CD4-positive, alpha-beta T cell treated with Interleukin-15 for 1 hour (primary cell): Measurements from ENCODE around the gene GDE1.

ENCODE experiments used
- DNase-seq: peaks from one replicate; pipeline ENCODE4 v3.0.0-alpha.2; 2020

The GDE1 gene

DNA sequence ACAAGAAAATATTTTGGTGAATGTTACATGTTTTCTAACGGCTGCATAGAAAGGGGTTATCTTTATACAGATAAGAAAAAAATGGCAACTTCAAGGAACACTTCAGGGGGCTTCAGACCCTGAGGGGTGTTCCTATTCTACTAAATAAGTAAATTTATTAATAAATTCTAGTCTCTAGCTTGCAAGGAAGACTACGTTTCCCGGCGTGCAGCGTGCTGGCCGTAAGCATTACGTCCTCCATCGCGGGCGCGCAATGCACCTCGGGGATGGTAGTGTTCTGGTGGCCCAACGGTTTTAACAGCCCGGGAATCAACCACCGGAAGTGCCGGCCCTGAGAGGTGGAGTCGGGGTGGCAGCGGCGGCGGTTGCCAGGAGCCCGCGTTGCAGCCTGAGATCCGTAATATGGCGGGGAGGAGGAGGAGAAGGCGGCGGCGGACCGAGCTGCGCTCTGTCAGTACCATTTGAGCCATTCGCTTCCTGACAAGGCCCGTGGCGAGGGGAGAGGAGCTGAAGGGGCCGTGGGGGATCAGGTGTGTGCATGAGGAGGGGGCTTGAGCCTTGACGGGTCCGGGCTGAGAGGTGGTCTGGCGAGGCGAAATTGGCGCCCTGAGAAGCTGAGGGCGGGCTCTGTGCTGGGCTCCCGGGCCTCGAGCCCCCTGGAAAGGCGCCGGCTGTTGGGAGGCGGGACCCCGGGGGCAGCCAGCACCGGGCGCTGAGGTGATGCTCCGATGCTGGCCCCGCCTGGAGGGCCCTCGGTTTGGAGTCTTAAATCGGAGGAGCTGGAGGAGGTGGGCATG lies 1.9 kb upstream of the GDE1 start, which contains the start of gene CCP110:
Gene CCP110, plus strand, starts transcription at position 384 of the 797 bp plus-strand sequence. CDS start 3,940 bp downstream, outside the sequence.
- peak; percentile 93 for DNase-seq

DNA sequence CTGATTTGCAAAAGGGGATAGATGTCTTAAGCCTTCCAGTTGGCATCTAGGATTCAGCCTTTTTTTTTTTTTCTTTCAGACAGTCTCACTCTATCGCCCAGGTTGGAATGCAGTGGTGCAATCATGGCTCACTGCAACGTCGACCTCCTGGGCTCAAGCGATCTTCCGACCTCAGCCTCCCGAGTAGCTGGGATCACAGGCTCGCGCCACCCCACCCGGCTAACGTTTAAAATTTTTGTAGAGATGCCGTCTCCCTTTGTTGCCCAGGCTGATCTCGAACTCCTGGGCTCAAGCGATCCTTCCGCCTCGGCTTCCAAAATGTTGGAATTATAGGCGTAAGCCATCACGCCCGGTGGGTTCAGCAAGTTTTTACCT lies 1.3 kb upstream of the GDE1 start:
- DNase-seq, result no peak

DNA sequence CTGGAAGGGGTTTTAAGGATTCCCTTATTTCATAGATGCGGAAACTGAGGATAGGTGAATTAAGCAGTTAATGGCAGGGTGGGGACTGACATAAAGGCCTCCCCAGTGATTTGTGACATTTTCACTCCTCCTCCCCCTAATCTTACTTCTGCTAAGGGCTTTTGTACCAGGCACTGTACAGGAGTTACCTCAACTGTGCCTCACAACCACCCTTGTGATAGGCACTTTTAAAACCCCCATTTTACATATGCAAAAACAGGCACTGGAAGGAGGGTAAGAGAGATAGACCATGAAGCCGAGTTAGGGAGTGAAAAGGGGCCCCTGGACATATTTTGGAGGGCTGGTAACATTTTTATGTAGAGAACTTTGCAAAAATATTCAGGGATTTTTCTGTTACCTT lies 862 bp upstream of the GDE1 start:
- DNase-seq, result no peak

- DNase-seq, result no peak
Measured at GRCh38 chr16:19522397-19522732, 467 bp upstream of the GDE1 start.

DNA sequence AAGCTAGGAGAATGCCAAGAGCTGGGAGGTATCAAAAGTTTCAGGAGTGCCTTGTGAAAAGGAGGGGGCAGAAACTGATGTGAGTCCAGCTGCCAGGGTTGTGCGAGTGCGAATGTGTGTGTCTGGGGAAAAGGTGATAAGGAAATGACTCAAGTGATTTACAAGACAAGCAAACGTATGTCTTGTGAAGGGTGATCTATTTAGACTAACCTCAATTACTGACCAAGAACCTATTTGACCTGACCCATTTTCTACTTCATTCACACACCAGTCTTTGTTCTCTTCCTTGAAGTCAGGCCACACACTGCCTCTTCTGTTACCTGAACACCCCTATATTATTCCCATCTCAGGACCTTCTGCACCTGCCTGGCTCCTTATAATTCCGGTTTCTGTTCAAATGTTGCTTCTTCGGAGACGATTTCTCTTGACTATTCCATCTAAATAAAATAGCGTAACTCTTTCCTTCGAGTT lies 1.0 kb downstream of the GDE1 start:
- no peak for DNase-seq

GRCh38 chr16:19518388-19518787 lies 3.5 kb downstream of the GDE1 start:
- no peak for DNase-seq

DNA sequence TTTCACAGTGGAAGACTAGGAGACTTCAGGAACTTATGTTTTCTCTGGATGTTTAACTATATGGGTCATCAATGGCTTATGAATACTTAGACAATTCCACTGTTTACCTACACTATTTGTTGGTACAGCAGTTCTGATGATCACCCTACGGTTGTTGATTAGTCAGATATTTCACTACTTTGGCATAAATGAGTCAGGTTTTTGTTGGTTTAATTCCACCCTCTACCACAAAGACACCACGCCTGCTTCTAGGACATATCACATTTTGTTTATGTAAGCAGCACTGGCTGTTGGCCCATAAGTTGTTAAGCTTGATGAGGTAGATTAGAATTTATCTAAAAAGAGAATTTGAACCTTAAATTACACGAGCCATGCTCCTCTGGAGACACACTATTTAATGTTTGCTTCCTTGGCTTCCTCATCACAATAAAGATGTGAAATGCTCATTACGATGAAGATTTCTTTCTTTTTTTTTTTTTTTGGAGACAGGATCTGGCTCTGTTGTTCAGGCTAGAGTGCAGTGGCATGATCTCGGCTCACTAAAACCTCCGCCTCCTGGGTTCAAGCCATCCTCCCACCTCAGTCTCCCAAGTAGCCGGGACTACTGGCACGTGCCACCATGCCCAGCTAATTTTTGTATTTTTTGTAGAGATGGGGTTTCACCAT lies 4.3 kb downstream of the GDE1 start:
- DNase-seq, result no peak

DNA sequence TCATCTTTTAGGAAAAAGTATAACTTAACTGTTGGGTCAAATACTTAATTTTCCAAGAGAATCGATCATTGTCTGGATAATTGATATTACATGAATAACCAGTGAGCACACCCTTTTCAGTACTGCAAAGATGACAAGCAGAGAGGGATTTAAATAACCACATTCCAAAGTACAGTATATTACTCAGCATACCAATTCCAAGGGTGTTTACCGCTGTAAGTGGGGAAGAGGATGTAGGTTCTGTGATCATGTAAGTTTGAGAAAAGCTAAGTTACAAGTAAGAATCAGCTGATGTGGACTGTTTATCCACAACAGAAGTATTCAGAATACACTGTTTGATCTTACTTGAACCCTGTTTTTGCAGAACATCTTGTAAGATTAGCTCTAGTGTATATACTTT lies 6.1 kb downstream of the GDE1 start:
- DNase-seq, result no peak

DNA sequence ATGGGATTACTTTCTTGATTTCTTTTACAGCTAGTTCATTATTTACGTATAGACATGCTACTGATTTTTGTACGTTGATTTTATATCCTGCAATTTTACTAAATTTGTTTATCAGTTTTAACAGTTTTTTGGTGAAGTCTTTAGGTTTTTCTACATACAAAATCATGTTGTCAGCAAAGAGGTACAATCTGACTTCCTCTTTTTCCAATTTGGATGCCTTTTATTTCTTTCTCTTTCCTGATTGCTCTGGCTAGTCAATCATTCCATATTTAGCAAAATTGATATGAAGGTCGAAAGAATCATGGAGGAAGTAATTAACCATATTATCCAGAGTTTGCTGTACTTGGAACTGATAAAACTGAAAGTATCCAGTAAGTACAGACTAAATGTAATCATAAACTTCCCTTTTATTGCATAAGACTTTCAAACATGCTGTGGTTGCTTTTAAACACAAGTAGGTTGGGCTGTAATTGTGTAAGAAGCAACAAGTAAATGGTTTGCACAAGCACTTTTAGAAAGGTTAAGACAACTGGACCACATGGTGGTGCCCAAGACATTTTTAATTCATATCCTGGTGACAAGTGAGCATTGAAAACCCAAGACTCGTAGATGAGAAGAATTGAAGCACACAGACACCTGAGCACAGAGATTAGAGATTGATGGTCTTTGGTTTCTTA lies 8.4 kb downstream of the GDE1 start:
- DNase-seq, result no peak

GRCh38 chr16:19512297-19512696 lies 9.6 kb downstream of the GDE1 start:
- no peak for DNase-seq

- DNase-seq, result no peak
Measured at GRCh38 chr16:19507867-19508266, 14.0 kb downstream of the GDE1 start.

DNA sequence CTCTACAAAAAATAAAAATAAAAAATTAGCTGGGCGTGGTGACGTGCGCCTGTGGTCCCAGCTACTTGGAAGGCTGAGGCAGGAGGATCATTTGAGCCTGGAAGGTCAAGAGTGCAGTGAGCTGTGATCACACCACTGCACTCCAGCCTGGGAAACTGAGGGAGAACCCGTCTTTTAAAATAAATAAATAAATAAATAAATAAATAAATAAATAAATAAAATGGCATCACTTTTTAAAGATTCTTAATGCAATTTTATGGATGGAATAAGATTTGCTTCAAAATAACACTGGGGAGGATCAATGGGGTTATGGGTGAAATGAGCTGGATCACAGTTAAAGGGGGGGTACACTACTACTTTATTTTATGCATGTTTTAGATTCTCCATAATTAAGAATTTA lies 14.9 kb downstream of the GDE1 start:
- DNase-seq, result no peak

DNA sequence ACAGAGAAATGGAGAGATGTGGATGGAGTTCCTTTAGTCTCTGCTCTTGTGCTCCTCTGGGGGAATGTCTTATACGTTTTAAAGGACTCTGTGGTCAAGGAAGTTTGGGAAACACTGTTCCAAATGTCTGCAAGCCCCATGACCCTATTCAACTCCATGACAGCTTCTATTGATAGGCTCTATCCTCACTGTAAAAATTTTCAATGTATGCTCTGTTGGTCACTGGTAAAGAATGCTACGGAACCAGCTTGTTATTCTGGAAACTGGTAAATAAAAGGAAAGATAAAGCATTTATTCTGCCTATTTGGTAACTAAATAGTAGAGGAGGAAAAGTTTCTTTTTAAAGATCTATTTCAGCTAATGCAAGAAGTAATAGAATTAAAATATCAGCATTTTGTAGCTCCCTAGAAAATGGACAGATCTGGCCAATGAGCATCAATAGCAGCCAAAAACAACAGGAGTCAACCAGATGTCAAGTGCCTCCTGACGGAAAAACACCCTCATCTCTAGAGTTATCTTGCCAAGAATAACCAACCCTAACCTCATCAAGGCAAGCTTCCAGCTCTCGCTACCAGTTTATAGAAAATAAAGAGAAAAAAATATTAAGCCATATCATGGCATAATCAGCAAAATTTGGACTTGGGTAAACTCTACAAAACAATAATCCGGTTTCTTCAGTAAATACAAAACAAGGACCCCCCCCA lies 16.1 kb downstream of the GDE1 start:
- DNase-seq, result no peak

DNA sequence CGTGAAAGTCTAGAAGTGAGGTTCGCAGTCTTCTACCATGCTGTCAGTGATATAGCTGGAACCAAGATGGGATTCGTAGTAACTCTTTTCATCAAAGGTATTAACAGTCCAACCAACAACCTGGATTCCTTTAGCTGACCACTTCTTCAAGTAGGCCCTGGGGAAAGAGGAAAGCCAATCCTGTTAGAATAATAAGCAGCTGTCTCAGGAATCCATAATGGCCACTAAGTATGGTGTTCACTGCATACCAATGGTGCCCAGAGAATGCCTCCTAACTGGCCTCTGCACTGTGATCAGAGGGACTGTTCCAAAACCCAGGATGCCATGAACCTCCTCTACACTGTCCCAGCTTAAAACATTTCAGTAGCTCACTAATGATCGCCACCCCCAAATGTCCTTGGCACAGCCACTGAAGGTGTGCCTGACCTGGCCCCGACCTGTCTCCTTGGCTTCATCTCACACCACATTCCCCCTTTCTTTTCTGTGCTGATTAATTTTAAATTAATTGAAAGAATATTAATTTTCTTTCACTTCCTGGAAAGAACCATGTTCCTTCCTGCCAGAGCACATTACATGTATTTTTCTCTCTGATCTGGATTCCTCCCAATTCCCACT lies 18.3 kb downstream of the GDE1 start:
- no peak for DNase-seq

DNA sequence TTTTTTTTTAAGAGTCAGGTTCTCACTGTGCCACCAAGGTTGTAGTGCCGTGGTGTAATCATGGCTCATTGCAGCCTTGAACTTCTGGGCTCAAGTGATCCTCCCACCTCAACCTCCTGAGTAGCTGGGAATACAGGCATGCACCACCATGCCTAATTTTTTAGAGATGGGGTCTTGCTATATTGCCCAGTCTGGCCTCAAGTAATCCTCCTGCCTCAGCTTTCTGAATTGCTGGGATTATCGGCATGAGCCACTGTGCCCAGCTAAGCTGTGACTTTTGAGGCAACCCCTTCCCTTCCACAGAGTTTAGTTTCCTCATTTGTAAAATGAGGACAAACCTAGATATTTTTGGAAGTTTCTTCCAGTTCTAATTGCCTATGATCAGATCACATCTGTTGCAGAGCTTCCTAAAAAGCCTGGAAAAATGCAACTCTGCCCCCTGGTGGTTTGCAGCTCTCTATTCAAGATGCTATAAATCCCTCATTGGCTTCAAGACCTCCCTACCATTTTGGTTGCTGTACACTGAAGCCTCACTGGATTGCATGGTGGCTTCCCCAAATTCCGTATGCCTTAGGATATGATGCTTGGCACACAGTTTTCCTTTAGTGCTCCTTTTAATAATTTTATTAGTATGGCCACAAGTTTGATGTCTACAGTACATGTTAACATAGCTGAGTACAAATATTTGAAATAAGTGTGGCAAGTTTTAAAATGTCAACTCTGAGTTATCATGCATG lies 19.3 kb downstream of the GDE1 start:
- peak; percentile 56 for DNase-seq

DNA sequence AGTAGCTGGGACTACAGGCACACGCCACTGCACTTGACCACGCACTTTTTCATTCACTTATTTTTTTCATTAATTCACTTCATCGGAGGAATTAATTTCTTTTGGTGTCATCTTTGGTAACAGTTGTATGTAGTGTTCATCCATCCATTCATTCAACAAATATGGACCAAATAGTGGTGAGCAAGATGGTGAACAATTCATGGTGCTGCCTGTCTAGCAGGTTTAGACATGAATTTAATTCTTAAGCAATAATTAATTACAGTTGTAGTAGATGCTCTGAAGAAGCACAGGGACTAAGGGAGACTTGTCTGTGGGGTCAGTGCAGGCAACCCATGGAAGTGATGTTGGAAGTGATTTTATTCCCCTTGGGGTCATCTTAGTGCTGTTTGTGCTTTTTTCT lies 22.4 kb downstream of the GDE1 start:
- no peak for DNase-seq

DNA sequence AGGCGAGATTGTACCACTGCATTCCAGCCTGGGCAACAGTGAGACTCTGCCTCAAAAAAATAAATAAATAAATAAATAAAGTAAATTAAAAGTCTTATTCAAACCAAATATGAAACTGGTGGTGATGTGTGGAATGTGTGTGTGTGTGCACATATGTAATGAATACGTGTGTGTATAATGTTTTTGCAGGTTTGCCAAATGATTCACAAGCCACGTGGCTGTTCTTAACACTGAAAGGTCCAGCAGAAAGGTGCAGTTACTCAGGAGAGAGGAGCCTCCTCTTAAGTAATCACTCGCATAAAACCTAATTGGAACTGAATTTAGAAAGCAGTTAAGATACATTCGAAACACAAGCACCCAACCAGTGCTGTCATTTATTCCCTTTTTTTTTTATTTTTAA lies 22.9 kb downstream of the GDE1 start:
- DNase-seq, result no peak

- no peak for DNase-seq
Measured at GRCh38 chr16:19497176-19497575, 24.7 kb downstream of the GDE1 start.

DNA sequence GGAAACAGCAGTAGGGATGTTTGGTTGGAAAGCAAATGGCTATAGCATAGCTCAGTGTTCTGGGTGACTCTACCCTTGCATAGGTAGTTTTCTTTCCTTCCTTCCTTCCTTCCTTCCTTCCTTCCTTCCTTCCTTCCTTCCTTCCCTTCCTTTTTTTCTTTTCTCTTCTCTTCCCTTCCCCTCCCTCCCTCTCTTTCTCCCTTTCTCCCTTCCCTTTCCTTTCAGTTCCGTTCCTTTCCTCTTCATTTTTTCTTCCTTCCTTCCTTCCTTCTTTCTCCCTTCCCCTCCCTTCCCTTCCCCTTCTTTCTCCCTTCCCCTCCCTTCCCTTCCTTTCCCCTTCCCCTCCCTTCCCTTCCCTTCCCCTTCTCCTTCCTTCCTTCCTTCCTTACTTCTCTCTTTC lies 31.3 kb downstream of the GDE1 start:
- DNase-seq, result no peak

- DNase-seq, result no peak
Measured at GRCh38 chr16:19488213-19488640, 33.7 kb downstream of the GDE1 start.

DNA sequence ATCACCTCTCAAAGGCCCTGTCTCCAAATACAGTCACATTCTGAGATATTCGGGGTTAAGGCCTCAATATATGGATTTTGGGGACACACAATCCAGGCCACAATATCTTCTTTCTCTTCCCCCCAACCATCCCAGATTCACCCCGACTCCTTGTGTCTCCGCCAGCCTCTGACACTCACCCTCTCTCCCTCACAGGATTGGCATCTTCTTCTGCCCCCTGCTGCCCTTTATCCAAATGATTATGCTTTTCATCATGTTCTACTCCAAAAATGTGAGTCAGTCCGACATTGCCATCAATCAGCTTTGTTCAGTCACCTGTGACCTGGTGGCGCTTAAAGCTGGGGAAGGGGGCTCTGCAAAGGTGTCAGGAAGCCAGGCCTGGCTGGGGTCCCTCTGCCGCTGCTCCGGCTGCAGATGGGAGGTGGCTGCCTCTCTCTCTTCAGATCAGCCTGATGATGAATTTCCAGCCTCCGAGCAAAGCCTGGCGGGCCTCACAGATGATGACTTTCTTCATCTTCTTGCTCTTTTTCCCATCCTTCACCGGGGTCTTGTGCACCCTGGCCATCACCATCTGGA lies 35.1 kb downstream of the GDE1 start:
- no peak for DNase-seq

GRCh38 chr16:19486051-19486450 lies 35.8 kb downstream of the GDE1 start:
- no peak for DNase-seq
